ENCODE measurements around the gene MSI2.

Gene MSI2

DNA sequence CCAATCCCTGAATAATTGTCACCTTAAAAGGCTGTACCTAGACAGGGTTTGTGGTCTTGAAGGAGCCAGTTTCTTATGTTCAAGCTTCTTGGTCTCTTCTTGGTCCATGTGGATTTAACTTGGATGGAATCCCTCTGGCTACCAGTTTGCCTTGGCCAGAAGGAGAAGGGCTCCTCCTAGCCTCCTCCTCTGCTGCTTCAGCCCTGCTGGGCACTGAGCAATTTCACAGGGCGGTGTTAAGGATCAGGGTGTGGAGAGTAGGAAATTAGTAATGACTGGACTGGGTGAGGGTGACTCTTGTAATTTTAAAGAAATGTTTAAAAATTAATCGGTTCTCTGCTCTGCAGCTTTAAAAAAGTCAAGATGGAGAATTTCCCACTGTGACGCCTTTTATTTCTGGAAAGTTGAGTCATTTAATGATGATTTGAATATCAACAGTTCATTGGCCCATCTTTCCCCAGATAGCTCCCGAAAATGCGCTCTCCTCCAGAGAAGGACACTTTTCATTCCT, 96.4 kb downstream of the MSI2 start:
- DNase-seq = no peak

DNA sequence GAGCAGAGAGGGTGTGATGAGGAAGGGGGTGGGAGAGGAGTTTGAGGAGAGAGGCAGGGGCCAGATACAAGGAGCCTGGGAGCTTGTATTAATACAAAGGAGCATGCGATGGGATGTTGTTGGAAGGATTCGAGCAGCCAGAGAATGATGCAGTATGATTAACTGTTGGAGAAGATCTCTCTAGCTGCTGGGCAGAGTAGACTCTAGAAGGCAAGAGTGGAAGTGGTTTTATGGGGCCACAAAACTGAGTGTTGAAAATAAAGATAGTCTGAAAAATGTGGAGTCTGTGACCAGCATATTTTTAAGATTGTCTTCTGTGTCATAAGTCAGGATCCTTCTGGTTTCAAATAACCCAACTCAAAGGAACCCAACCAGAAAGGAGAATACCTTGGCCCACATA, 98.3 kb downstream of the MSI2 start:
- no peak for DNase-seq

DNA sequence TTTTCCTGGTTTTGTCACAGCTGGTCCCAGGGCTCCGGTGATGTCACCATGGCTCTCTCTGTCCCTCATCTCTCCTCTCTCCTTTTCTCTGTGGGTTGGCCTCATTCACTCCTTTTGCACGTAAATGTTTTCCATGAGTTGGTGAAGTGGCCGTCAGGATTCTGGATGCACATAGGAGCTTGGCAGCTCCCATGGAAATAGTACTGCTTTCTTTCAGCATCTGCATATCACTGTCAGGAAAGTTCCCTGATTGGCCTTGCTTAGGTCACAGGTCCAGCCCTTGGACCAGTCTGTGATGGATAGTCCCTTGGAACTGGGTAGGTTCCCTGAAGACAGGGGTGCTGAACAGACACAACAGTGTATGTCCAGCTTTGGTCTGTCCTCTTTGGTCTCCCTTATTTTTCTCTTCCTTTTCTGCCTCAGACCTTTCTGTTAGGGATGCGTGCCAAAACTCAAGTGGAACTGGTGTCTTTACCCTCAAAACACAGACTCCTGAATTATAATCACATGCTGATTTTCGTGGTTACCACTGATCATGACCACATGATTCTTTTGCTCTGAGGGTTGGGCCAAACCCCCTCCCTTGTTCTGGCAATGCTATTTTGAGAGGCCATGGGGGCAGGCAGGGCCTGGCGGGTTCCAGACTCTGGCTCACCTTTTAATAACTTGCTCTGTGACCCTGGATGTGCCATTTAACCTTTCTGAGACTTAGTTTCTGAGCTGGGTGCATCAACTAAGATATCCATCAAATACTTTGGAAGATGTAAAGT, 99.0 kb downstream of the MSI2 start:
- no peak for DNase-seq

DNA sequence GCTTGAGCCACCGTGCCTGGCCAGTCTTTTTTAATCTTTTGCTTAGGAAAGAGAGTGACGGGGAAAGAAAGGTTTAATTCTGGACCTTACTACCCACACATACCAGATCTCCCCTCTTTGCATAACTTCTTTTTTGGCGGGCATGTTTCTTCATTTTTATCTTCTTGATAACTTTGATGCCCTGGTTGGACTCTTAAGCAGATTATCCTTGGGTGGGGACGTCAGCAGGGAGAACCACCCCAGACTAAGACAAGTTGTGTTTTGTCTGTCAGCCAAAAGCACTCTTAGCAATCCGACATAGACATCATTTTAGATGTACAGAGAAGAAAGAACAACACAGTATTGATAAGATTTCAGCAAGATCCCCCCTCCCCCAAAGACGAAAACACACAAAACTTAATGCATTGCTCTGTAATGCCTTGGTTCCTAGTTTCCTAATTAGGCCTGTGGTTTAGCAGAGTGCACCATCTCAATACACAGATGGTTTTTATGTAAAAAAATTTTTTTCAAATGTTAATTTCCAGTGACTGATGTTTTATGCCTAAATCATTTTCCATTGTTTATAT, 99.9 kb downstream of the MSI2 start:
- DNase-seq = no peak

DNA sequence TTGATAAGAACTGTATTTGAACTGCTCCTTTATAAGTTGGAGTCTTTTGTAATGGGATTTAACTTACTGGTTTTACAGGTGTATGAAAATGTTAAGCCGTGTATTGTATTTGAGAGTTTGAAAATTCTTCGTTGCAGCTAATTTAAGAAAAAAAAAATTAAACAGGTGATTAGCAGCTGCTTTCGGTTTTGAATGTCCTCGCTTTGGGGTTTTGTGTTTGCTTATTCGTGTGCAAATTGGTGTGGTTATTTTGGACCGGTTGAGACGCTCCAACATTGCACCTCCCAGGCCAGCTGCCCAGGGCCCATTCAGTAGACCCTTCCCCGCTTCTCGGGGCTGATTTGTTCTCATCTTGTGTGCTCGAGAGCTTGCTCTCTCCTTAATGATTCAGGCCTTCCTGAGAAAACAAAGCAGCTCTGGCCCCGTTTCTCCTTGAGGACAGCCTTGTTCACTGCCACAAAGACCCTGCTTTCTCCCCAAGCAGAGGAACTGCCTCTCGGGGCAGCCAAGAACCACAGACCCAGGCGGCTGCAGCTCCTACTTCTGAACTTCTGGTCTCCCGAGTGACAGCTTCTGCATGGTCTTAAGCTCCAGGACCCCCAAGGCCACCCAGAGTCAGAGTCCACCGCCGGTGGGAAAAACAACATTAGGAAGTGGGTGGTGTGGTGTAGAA, 100.5 kb downstream of the MSI2 start:
- no peak for DNase-seq

DNA sequence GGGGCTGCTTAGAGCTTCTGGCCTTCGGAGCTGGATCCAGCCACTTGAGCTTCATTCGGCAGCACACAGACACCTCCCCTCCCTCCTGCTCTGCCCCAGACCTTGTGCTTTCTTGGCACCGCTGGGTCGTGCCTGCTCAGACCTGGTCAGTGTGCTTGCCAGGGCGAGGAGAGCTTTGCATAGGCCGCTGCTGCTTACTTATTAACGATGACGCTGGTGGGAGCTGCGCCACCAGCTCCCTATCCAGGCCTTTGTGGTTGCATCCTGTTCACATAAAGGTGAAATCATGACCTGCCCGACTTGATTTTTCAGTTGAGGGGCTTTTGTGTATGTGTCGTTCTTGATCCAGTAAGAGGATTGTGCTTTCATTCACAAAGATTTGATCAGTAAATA, 101.1 kb downstream of the MSI2 start:
- DNase-seq = no peak

DNA sequence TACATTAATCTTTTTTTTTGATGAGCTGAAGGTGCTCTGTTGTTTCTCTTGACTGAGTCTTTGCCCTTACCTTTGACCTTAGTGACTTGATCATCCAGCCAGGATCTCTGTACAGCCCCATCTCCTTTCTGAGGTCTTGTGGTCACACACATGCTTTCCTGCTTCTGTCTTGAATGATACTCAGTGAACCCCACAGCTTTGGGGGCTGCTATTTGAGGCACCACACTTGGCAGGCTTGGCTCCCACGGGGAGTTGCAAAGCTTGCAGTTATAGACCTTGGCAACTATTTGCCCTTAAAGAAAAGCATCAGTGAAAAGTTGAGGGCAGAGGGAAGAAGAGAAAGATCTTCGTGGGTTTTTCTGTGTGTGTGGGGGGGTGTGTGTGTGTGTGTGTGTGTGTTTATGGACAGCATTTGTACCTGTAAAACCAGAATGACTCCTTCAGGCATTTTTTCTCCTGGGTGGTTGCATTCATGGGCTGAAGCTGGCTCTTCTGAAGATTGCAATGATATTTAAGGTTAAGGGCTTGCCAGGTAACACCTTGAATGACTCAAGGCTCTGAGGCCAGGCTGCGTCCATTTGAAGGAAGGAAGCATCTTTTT, 101.6 kb downstream of the MSI2 start:
- no peak for DNase-seq

DNA sequence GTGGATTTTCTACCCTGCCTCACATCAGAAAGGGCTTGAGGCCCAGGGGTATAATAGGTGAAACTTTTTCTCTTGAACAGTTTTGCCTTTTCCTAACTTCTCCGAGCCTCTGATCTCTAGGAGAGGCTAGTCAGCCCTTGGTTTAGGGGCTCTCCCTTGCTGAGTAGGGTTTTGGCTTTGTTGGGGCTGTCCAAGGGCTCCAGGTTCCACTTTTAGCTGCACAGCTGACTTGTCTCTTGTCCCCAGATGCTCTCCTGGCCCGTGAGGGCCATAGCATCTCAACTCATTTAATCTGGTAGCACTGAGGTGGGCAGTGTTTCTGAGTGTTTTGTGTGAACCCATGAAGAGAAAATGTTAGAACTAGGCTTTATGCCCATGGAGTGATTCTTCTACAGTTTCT, 103.9 kb downstream of the MSI2 start:
- DNase-seq = no peak

DNA sequence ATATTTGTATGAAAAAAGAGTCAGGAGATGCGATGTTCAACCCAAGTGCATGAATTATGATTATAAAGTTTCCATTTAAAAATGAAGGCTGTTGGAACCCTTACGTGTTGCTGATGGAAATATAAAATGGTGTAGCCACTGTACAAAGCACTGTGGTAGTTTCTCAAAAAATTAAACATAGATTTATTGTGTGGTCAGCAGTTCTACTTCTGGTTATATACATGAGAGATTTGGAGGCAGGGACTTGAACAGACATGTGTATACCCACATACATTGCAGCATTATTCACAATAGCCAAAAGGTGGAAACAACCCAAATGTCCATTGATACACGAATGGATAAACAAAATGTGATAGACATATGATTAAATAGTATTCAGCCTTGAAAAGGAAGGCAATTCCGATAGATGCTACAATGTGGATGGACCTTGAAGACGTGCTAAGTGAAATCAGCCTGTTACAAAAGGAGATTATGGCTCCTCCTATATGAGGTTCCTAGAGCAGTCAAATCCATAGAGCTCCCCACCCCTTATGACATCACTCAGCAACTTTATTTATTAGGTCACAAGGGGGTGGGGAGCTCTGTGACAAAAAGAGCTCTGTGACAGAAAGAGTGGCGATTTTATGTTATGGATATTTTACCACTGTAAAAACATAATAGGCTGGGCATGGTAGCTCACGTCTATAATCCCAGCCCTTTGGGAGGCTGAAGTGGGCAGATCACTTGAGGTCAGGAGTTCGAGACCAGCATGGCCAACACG, 106.7 kb downstream of the MSI2 start:
- DNase-seq = no peak

DNA sequence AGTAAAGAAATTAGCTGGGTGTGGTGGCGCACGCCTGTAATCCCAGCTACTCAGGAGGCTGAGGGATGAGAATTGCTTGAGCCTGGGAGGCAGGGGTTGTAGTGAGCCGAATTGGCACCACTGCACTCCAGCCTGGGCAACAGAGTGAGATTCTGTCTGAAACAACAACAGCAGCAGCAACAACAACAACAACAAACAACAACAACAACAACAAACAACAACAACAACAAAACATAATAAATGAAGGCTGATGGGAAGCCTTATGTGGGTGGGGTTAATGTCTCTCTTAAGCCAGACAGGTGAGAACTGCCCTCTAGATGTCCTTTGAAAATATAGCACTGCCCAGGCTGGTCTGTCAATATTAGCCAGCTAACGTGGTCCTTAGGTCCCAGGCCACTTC, 107.3 kb downstream of the MSI2 start:
- DNase-seq = no peak

DNA sequence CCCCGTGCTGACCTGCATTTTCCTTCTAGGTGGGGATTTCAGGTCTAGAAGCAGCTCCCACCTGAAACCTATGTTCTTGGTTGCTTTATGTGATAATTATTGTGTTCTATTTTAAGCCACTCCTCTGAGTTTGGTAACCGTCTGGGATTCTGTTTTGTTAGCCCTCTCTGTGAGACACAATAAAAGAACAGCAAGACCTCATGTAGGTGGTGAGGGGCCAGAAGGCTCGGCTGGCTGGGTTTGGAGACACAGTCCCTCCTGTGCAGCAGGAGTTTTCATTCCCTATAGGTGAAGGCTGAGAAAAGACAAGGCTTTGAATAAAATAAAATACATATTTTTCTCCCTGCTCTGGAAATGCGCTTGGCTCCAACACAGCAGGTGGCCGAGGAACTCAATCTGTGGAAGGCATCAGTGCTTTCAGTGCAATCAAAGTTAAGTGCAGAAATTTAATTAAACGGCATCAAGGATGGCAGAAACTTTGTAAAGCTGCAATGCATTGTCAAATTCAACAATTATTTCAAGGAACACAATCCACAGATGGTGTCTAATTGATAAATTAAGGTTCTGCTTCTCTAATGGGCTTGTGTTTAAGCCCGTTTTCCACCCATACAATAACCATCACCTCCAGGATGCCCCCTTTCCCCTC, 107.8 kb downstream of the MSI2 start:
- no peak for DNase-seq

DNA sequence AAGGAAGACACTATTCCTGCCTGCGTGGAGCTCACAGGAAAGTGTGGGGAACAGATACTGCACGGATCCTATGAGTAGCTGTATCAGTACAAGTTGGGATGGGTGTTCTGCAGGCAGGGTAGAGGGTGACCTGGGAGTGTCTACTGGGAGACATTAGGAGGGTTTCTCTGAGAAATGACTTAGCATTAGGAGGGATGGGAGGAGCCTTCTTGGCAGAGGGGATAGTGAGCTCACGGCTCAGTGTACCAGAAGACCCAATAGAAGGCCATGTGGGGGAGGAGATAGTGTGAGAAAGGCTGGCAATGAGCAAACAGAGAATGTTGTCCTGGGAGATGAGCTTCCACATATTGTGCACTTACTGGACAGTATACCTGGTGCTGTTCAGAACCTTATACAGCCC, 109.1 kb downstream of the MSI2 start:
- no peak for DNase-seq

DNA sequence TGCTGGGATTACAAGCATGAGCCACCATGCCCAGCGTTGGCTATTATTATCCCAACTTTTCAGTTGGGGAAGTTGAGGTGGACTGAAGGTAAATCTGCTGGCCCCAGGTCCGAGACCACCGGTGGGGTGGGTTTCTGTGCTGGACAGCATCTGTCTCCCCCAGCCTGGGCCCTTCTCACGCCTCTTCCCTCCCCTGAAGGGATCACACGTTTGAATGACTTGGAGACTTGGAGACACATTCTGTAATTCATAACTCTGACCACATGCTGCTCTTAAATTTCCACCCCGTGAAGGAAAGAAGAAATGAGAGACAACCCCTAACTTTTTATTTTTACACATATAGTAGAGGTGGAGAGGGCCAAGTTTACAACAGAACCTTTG, 109.8 kb downstream of the MSI2 start:
- no peak for DNase-seq

DNA sequence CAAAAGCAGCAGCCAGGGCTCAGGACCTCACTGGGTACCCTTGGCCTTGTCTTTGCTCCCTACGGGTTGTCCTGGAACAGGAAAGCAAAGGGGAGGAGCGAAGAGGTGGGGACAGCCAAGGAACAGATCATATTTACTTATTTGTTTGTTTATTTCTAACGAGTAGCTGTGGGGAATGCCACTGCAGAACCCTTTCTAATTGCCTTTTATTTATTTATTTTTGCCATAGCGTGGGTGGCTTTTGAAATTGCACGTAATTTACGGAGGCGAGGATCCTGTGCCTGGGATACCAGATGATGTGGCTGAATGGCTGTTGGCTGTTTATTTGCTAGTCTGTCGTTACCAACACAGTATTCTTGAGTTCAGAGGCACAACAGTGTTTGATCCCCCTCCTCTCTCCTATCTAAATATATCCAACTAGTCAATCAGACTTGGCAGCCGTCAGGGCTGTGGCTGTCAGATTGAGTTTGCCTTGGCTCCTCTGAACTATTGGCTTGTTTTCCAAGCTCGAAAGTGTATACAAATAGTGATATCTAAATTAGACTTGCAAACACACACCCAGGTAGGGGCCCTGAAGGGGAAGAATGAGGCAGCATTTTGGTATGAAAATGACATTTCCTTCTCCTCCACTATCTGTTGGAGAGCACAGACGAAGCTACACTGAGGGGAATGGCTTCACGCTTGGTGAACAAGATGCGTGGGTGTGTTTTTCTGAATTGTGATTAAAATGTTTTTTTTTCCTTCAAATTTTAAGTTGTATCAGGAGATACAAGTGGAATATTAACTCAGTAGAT, 110.4 kb downstream of the MSI2 start:
- no peak for DNase-seq

DNA sequence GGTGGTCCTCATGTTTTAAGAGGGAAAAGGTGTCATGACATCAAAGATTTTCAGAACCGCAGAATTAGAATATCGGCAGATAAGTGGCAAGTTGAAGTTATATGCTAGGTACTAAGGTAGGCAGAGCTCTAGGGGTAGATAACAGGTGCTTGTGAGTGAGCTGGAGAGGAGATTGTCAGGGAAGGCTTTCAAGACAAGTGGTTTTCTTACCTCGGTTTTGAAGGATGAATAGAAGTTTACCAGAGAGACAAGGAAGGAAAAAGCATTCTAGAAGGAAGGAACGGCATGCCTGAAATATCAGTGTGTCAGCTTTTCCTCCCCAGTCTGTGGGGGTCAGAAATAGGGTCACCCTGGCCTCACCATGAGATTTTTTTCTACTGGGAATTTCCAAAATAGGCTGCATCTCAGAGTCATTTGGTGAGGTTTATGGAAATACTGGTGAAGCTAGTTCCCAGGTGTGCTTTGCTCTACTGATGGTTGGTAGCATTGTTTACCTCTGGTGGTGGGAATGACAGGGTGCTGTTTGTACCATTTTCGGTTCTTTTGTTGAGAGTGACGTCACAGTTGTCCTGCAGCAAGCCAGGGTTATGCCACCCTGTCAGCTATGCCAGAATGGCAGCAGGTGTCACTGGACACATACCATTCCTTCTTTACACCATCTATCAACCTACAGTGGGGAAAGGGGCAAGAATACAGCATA, 112.5 kb downstream of the MSI2 start:
- no peak for DNase-seq

DNA sequence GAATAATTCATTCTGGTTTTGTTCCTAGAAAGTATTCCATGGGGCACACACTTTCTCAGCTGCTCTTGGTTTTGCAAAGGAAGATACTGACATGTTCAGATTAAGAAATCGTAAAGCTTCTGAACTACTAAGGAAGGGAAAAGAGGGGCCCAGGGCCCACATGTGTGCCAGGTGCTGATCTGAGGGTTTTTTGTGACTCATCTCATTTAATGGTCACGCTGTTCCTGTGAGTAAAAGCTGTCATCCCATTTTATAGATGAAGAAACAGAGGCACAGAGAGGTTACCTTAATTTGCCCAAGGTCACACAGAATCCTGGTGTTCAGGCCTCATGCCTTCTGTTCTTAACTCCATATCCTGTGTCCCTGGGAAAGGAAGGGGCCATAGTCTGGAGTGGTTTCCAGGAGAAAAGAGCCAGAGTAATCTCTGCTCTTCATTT, 113.2 kb downstream of the MSI2 start:
- no peak for DNase-seq

DNA sequence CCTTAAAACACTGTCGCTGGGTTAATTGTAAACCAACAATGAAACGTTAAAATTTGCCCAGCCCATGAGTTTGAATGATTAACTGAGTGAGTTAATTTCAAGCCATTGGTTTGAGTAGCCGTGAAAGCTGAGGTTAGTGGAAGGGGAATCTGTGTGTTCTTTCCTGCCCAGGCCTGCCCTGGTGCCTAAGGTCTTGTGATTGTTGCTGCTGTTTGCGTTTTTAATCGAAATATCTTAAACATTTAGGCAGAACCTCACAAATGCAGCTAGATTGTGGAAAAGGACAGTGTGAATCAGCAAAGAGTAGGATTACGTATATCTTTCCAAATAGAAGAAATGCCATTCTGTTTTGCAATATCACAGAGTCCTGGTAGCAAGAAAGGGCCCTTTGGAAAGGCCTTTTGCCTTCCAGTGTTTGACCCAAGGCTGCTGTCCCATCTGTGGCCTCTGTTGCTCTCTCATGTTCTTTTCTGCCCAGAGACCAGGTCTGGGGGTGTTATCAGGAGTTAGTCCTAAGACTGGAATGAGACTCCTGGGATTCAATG, 113.8 kb downstream of the MSI2 start:
- DNase-seq = no peak

DNA sequence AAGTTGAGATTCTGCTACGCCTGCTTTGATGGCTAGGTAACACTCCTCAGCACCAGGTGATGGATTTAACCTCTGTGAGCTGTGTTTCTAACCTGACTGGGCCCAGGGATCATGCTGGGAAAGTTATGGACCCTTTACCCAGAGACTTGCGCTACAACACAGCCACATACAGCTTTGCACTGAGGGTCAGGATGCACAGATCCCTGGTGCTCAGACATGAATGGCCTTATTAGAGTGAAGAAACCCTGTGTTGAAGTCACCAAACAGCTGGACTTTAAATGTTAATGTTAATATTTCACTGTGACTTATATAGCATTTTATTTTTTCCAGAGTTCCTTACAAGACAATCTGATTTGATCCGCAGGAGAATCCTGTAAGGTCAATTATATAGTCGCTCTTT, 114.3 kb downstream of the MSI2 start:
- DNase-seq = no peak

DNA sequence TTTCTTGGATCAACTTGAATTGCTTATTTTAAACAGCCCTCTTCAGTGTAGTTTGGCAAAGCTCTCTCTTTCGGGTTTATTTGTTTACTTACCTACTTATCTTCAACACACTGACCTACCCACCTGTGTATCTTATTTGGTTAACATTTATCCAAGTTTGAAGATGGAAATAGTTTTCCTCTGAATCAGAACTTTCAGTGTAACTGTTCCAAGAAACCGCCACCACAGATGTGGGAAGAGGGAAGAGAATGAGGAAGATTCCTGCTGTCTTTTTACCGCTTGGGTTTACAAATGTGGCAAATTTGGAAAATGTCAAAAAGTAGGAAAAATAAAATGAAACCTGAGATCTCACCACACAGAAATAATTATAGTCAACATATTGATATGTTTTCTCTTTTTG, 115.8 kb downstream of the MSI2 start:
- DNase-seq = no peak

DNA sequence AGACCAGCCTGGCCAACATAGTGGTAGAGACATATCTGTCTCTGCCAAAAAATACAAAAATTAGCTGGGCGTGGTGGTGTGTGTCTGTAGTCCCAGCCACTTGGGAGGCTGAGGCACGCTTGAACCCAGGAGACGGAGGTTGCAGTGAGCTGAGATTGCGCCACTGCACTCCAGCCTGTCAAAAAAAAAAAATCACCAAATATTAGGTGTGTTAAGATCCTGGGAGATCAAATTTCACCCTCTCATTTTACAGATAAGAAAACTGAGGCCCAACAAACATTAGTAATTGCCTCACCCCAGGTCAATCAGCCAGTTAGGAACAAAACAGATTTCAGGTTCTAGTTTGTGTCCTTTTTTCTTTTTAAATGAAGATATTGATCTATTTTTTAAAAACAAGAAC, 116.7 kb downstream of the MSI2 start:
- no peak for DNase-seq

DNA sequence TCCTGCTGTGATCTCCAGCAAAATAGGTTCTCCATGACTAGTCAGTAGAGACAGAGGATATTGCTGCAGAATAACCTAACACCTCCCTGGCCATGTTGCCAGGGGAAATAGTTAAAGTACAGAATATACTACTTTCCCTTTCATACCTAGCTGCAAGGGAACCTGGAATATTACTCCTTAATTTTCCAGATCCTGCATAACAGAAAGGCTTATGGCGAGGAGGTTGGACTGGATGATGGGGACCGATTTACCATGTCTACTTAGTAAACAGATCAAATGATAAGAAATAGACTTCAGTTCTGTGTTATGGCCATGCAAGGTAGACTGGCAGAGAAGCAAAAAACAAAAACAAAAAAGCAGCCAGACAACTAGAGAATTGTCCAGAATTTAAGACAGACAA, 117.4 kb downstream of the MSI2 start:
- no peak for DNase-seq
